Activated CD8-positive, alpha-beta memory T cell treated with anti-CD3 and anti-CD28 coated beads, Interleukin-2, amount 50 U/mL, for 24 hours (primary cell): Measurements from ENCODE around the gene PIEZO2.
"Not testable (repeated sequence)": the region's sequence is repeated elsewhere in the genome, so short reads cannot be mapped to it uniquely, and the experiment has no call there.

ENCODE experiments used
- DNase-seq: peaks from one replicate; pipeline ENCODE4 v3.0.0-alpha.2; 2020; ENCODE audit errors: extremely low read depth

Gene PIEZO2

GRCh38 chr18:11148680-11149440 is 509 bp downstream of the PIEZO2 start:
- DNase-seq, result no peak

- DNase-seq, result no peak
Observed at GRCh38 chr18:11147962-11148679, 1.2 kb downstream of the PIEZO2 start.

- no peak for DNase-seq
Observed at GRCh38 chr18:11147371-11147951, 1.9 kb downstream of the PIEZO2 start.

- DNase-seq, result no peak
Observed at GRCh38 chr18:11146947-11147345, 2.4 kb downstream of the PIEZO2 start.

- DNase-seq, result no peak
Observed at GRCh38 chr18:11146238-11146946, 3.0 kb downstream of the PIEZO2 start.

- no peak for DNase-seq
Observed at GRCh38 chr18:11145413-11146191, 3.8 kb downstream of the PIEZO2 start.

GRCh38 chr18:11137400-11137799 is 12.0 kb downstream of the PIEZO2 start:
- no peak for DNase-seq

GRCh38 chr18:11136241-11136640 is 13.1 kb downstream of the PIEZO2 start:
- no peak for DNase-seq

GRCh38 chr18:11134940-11135339 is 14.4 kb downstream of the PIEZO2 start:
- DNase-seq, result no peak

GRCh38 chr18:11129059-11129458 is 20.3 kb downstream of the PIEZO2 start:
- not testable (repeated sequence) for DNase-seq

GRCh38 chr18:11125492-11126315 is 23.7 kb downstream of the PIEZO2 start:
- no peak for DNase-seq

- DNase-seq, result no peak
Observed at GRCh38 chr18:11124054-11124453, 25.3 kb downstream of the PIEZO2 start.

- DNase-seq, result no peak
Observed at GRCh38 chr18:11121443-11121849, 27.9 kb downstream of the PIEZO2 start.

- DNase-seq, result no peak
Observed at GRCh38 chr18:11119959-11120587, 29.3 kb downstream of the PIEZO2 start.

GRCh38 chr18:11119550-11119949 is 29.8 kb downstream of the PIEZO2 start:
- DNase-seq, result no peak

GRCh38 chr18:11118051-11118766 is 31.2 kb downstream of the PIEZO2 start:
- no peak for DNase-seq

GRCh38 chr18:11115276-11115675 is 34.1 kb downstream of the PIEZO2 start:
- DNase-seq, result no peak

- no peak for DNase-seq
Observed at GRCh38 chr18:11114653-11115052, 34.7 kb downstream of the PIEZO2 start.

GRCh38 chr18:11113937-11114336 is 35.4 kb downstream of the PIEZO2 start:
- DNase-seq, result no peak
